Fibroblast of lung (primary cell): ENCODE results near the gene FAM81B.
"Not testable (repeated sequence)": the region's sequence is repeated elsewhere in the genome, so short reads cannot be mapped to it uniquely, and the experiment has no call there.

Experiments used
- EZH2 ChIP-seq: IDR thresholded peaks from 2 replicates; pipeline ENCODE4 v1.5.1; 2012; ENCODE audit warnings: low read length, control low read depth, mild to moderate bottlenecking; ENCODE audit errors: missing control alignments
- TF ChIP-seq, protein P1 (sequence below), 2 donors: IDR thresholded peaks in 1 of 2; conservative IDR thresholded peaks in 1 of 2; 1 replicate in 1 of 2; 2 replicates in 1 of 2; pipeline ENCODE4 v1.5.1; 2011 to 2012; ENCODE audit warnings: low read length in 2 of 2, control low read depth in 1 of 2, inconsistent platforms in 1 of 2, low read depth in 1 of 2, mild to moderate bottlenecking in 1 of 2

DNA sequence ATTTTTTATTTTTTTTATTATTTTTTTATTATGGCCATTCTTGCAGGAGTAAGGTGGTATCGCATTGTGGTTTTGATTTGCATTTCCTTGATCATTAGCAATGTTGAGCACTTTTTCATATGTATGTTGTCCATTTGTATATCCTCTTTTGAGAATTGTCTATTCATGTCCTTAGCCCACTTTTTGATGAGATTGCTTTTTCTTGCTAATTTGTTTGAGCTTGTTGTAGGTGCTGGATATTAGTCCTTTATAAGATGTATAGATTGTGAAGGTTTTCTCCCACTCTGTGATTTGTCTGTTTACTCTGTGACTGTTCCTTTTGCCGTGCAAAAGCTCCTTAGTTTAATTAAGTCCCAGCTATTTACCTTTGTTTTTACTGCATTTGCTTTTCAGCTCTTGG, 30.5 kb upstream of the FAM81B start:
- TF ChIP-seq, protein P1, sequence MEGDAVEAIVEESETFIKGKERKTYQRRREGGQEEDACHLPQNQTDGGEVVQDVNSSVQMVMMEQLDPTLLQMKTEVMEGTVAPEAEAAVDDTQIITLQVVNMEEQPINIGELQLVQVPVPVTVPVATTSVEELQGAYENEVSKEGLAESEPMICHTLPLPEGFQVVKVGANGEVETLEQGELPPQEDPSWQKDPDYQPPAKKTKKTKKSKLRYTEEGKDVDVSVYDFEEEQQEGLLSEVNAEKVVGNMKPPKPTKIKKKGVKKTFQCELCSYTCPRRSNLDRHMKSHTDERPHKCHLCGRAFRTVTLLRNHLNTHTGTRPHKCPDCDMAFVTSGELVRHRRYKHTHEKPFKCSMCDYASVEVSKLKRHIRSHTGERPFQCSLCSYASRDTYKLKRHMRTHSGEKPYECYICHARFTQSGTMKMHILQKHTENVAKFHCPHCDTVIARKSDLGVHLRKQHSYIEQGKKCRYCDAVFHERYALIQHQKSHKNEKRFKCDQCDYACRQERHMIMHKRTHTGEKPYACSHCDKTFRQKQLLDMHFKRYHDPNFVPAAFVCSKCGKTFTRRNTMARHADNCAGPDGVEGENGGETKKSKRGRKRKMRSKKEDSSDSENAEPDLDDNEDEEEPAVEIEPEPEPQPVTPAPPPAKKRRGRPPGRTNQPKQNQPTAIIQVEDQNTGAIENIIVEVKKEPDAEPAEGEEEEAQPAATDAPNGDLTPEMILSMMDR (conservative IDR thresholded peaks at IDR 0.05 in 1 of 2, IDR thresholded peaks at IDR 0.05 in 1 of 2; ENCODE audit: low read depth in 1 of 2, low read length in 2 of 2), result not testable (repeated sequence)
- TF ChIP-seq EZH2, result not testable (repeated sequence)
